Measurements from ENCODE around the gene APBB2.

Gene APBB2

DNA sequence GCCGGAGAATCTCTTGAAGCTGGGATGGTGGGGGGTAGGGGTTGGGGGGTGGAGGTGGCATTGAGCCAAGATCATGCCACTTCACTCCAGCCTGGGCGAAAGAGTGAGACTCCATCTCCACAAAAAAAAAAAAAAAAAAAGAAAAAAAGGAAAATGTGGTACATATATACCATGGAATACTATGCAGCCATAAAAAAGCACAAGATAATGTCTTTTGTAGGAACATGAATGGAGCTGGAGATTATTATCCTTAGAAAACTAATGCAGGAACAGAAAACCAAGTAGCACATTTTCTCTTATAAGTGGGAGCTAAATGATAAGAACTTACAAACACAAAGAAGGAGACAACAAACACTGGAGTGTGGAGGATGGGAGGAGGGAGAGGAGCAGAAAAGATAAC lies 188.5 kb downstream of the APBB2 start:
- Histone ChIP-seq H4K20me1 (ENCODE audit: insufficient read depth, low read length) (no peaks in the 10 kb centered on the region), H3K9me3 (ENCODE audit: low read length) (peaks cover 15% of the 10 kb centered on the region; the same call in 1 of the 2 replicates), H3K4me3 (ENCODE audit: low read depth, low read length, poor library complexity, severe bottlenecking) (no peak overlapping the region), H3K9me2 (ENCODE audit: low read depth, low read length) (no peaks in the 10 kb centered on the region), H3K36me3 (ENCODE audit: insufficient read depth, low read length) (no peaks in the 10 kb centered on the region), H3K27ac (ENCODE audit: low read depth, low read length, poor library complexity, severe bottlenecking) (no peak overlapping the region), H3K9ac (ENCODE audit: low read length) (no peak overlapping the region), H3K4me1 (ENCODE audit: insufficient read depth, low read length, severe bottlenecking) (no peaks in the 10 kb centered on the region), H2AFZ (ENCODE audit: low read length) (no peak overlapping the region), H3K27me3 (ENCODE audit: insufficient read depth, low read length) (no peaks in the 10 kb centered on the region), H3K4me2 (ENCODE audit: low read length) (no peak overlapping the region), H3K79me2 (ENCODE audit: insufficient read depth, low read length) (no peaks in the 10 kb centered on the region), H3F3A (ENCODE audit: insufficient read depth, low read length) (no peaks in the 10 kb centered on the region)
- TF ChIP-seq EZH2 (IDR thresholded peaks at IDR 0.05; ENCODE audit: borderline replicate concordance, low read length), result no peak

- H3K9me3 ChIP-seq (ENCODE audit: low read length), result peaks cover 15% of the 10 kb centered on the region; the same call in 1 of the 2 replicates
- H3K9ac ChIP-seq (ENCODE audit: low read length), result no peak overlapping the region
- no peak overlapping the region for H3K27ac ChIP-seq (ENCODE audit: low read depth, low read length, poor library complexity, severe bottlenecking)
- H3K4me2 ChIP-seq (ENCODE audit: low read length), result no peak overlapping the region
- no peaks in the 10 kb centered on the region for H3K4me1 ChIP-seq (ENCODE audit: insufficient read depth, low read length, severe bottlenecking)
- no peaks in the 10 kb centered on the region for H3K27me3 ChIP-seq (ENCODE audit: insufficient read depth, low read length)
- H2AFZ ChIP-seq (ENCODE audit: low read length), result no peak overlapping the region
- no peaks in the 10 kb centered on the region for H4K20me1 ChIP-seq (ENCODE audit: insufficient read depth, low read length)
- TF ChIP-seq EZH2 (IDR thresholded peaks at IDR 0.05; ENCODE audit: borderline replicate concordance, low read length) (no peak), CTCF (IDR thresholded peaks at IDR 0.05; ENCODE audit: low read length) (no peak)
- no peak overlapping the region for H3K4me3 ChIP-seq (ENCODE audit: low read depth, low read length, poor library complexity, severe bottlenecking)
- no peaks in the 10 kb centered on the region for H3F3A ChIP-seq (ENCODE audit: insufficient read depth, low read length)
- no peaks in the 10 kb centered on the region for H3K9me2 ChIP-seq (ENCODE audit: low read depth, low read length)
- H3K79me2 ChIP-seq (ENCODE audit: insufficient read depth, low read length), result no peaks in the 10 kb centered on the region
- H3K36me3 ChIP-seq (ENCODE audit: insufficient read depth, low read length), result no peaks in the 10 kb centered on the region
Observed at GRCh38 chr4:41024556-41025491, 189.5 kb downstream of the APBB2 start.

GRCh38 chr4:41022116-41022515 lies 192.2 kb downstream of the APBB2 start:
- no peaks in the 10 kb centered on the region for H3K36me3 ChIP-seq (ENCODE audit: insufficient read depth, low read length)
- H3K9me3 ChIP-seq (ENCODE audit: low read length), result peaks cover 12% of the 10 kb centered on the region; the same call in 1 of the 2 replicates
- no peak overlapping the region for H3K27ac ChIP-seq (ENCODE audit: low read depth, low read length, poor library complexity, severe bottlenecking)
- H3K4me3 ChIP-seq (ENCODE audit: low read depth, low read length, poor library complexity, severe bottlenecking), result no peak overlapping the region
- H3F3A ChIP-seq (ENCODE audit: insufficient read depth, low read length), result no peaks in the 10 kb centered on the region
- no peaks in the 10 kb centered on the region for H3K27me3 ChIP-seq (ENCODE audit: insufficient read depth, low read length)
- no peak overlapping the region for H3K4me2 ChIP-seq (ENCODE audit: low read length)
- H3K4me1 ChIP-seq (ENCODE audit: insufficient read depth, low read length, severe bottlenecking), result no peaks in the 10 kb centered on the region
- no peak overlapping the region for H2AFZ ChIP-seq (ENCODE audit: low read length)
- TF ChIP-seq EZH2 (IDR thresholded peaks at IDR 0.05; ENCODE audit: borderline replicate concordance, low read length), result no peak
- TF ChIP-seq CTCF (IDR thresholded peaks at IDR 0.05; ENCODE audit: low read length), result no peak
- no peaks in the 10 kb centered on the region for H3K79me2 ChIP-seq (ENCODE audit: insufficient read depth, low read length)
- H3K9ac ChIP-seq (ENCODE audit: low read length), result no peak overlapping the region
- no peaks in the 10 kb centered on the region for H3K9me2 ChIP-seq (ENCODE audit: low read depth, low read length)
- H4K20me1 ChIP-seq (ENCODE audit: insufficient read depth, low read length), result no peaks in the 10 kb centered on the region

All from OCI-LY1 (cell line).